ENCODE measurements around the gene SOX21. TPM values are rescaled to one million over a fixed set of nuclear protein-coding genes. Genes with fewer than 3 reads are reported as not detected.

SOX21 gene
- total RNA-seq, 1 donor from 2014 or later = 11.4 TPM

GRCh38 chr13:94661406-94661805 lies 50.9 kb downstream of the SOX21 start:
- no peaks in the 10 kb centered on the region for H3K36me3 Mint-ChIP-seq
- H3K27me3 Mint-ChIP-seq = peaks cover 62% of the 10 kb centered on the region
- H3K4me1 Mint-ChIP-seq (ENCODE audit: unreplicated experiment) = peaks cover 27% of the 10 kb centered on the region
- no peaks in the 10 kb centered on the region for H3K9me3 Mint-ChIP-seq
- no peak overlapping the region for H3K27ac Mint-ChIP-seq
- TF ChIP-seq, protein P1, sequence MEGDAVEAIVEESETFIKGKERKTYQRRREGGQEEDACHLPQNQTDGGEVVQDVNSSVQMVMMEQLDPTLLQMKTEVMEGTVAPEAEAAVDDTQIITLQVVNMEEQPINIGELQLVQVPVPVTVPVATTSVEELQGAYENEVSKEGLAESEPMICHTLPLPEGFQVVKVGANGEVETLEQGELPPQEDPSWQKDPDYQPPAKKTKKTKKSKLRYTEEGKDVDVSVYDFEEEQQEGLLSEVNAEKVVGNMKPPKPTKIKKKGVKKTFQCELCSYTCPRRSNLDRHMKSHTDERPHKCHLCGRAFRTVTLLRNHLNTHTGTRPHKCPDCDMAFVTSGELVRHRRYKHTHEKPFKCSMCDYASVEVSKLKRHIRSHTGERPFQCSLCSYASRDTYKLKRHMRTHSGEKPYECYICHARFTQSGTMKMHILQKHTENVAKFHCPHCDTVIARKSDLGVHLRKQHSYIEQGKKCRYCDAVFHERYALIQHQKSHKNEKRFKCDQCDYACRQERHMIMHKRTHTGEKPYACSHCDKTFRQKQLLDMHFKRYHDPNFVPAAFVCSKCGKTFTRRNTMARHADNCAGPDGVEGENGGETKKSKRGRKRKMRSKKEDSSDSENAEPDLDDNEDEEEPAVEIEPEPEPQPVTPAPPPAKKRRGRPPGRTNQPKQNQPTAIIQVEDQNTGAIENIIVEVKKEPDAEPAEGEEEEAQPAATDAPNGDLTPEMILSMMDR (conservative IDR thresholded peaks at IDR 0.05) = no peak
- no peak overlapping the region for H3K4me3 Mint-ChIP-seq
- DNase-seq (ENCODE audit: extremely low spot score, unreplicated experiment) = no peak

DNA sequence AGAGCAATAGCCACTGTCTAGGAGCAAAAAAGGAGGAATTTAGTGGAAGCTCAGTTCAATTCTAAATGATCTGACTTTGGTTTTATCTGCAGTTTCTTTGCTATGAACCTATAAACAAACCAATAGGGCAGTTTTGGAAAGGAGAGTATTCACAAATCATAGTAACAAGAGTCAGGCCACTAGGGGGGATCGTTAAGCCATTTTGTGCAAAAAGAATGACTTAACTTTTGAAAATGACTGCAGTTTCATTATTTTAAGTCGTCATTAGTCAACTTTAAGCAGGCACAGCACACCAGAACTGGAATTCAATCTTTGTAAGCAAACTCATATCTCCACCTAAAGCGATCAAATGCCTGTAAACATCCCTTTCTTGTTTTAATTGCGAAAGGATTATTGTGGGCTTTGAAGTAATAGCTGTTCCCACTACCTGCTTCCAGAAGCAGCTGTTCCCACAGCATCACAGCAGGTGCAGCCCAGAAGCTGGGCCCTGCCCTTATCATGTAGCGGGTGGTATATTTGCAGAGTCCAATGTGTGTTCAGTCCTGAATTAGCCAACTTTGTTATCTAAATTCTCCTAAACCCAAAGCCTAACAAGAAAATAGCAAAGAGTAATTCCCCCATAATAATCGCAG lies 51.5 kb downstream of the SOX21 start:
- TF ChIP-seq, protein P1 (conservative IDR thresholded peaks at IDR 0.05) = peak; percentile 70
- peaks cover 56% of the 10 kb centered on the region for H3K27me3 Mint-ChIP-seq
- no peaks in the 10 kb centered on the region for H3K9me3 Mint-ChIP-seq
- H3K4me3 Mint-ChIP-seq = no peak overlapping the region
- H3K4me1 Mint-ChIP-seq (ENCODE audit: unreplicated experiment) = peaks cover 27% of the 10 kb centered on the region
- H3K27ac Mint-ChIP-seq = no peak overlapping the region
- no peaks in the 10 kb centered on the region for H3K36me3 Mint-ChIP-seq
- no peak for DNase-seq (ENCODE audit: extremely low spot score, unreplicated experiment)

Other genes starting within 250 kb of the SOX21 start
- gene DCT, start 232.9 kb downstream of the SOX21 start, total RNA-seq (ENCODE audit: low replicate concordance) = 19.7 TPM in 1 of 2 replicates, not detected in the other
- gene TGDS, start 116.4 kb downstream of the SOX21 start, total RNA-seq (ENCODE audit: low replicate concordance) = 10.8 and 11.7 TPM in 2 replicates
- 6.1 and 6.6 TPM in 2 replicates for gene GPR180, start 110.7 kb downstream of the SOX21 start, total RNA-seq (ENCODE audit: low replicate concordance)

Measured in type B pancreatic cell (in vitro differentiated cells).